Stimulated activated CD4-positive, alpha-beta T cell treated with anti-CD3 and anti-CD28 coated beads, Interleukin-1b, Interleukin-23, amount 100 ng/mL, for 24 hours (primary cell): ENCODE measurements around the gene SLC30A7.
A peak's percentile ranks its signal among the peaks of the same experiment; 100 is the strongest.

Experiments
- DNase-seq, 4 experiments: peaks; one replicate each; pipeline ENCODE4 v3.0.0-alpha.2; 2020; ENCODE audit warnings: low read depth in 4 of 4, low spot score in 1 of 4

SLC30A7 gene

DNA sequence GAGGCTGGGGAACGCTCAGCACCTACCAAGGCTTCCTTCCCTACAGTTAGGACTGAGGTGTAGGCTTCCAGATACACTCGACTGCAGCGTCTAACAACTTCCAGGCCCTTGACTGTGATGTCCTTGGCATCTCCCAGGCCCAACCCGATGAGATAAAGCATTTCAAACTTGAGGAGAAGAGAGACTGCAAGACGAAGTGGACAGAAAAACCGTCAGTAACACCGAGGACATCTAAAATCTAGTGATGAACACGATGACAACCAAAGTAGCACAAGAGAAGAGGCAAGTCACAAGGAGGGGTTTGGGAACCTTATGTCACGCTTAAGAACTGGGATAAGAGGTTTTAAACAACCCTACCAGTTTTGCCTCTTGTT lies 129.4 kb downstream of the SLC30A7 start:
- DNase-seq: peak in 1 of 4 experiments; percentile 9

DNA sequence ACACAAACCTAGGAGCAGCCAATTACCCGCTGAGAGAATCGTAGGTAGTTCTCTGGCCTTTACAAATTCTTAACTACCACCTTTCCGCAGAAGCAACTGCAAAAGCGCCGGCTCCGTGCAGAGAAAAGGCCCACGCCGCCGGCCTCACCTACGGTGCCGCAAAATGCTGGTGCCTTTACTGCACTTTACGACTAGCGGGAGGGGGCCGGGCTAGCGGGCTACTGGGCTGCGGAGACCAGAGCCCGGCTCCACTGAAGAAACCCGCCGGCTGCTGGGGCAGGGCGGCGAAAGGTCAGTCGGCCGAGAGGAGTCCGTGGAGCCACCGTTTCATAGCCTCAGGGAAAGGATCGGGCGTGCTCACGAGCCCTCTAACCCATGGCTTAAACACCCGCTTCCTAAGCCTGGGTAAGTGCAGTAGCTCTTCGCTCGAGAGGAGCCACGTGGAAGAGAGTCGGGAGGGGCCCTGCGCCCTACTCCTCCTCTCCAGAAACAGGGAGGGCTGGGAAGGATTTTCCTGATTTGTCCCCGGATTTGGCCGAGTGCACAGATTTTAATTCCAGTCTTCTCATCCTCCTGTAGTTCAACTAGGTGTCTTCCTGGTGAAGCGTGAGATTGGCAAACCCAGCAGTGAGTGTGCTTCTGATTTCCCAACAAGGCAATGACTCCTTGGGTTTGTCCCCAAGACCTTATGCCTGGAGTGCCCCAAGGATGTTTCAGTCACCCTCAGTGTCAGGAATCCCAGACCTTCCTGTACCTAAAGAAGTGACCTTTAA lies 130.0 kb downstream of the SLC30A7 start, which contains the start of gene DPH5:
DPH5 (minus strand) TSS at position 128 of the 773 bp plus-strand sequence. CDS start 341 bp downstream, outside the sequence.
- DNase-seq: peak; percentile 75 to 90 (median 83)

DNA sequence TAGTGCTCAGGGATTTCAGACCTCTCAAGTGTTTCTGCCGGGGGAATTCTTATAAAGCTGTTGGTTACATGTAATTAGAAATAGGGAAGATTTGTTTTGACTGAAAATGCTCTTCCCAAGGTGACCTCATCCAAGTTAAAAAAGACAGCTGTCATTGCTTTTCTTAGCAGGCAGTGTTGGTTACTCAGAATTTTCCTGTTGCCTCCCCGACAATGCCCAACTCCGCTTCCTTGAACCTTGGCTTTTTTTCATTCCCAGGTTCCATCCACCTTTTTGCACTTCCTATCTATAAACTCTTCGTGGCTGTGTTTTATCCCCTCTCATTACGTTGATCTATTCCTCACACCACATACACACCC lies 130.5 kb downstream of the SLC30A7 start:
- DNase-seq: no peak

DNA sequence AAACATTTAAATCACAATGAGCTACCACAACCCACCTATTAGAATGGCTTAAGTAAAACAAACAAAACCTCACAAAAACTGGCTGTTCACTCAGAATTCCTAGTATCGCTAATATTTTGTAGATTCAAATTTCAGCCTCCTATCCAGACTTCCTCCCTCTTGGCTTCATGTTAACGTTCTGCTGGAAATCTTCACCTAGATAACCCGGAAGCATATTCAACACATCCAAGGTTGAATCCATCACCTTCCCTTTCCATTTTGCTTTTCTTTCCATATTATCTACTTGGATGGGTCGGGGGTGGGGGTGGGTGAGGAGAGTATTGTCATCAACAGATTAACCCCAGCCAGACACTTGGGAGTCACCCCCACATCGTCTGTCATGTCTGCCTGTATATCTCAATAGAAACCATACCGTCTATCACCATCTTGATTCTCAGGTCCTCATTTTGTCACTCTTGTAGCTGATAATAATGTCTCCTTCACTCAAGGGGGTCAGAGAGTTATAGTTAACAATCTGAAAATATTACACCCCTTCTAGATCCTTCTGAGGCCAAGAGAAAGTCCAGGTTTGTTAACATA lies 131.4 kb downstream of the SLC30A7 start:
- DNase-seq: no peak

DNA sequence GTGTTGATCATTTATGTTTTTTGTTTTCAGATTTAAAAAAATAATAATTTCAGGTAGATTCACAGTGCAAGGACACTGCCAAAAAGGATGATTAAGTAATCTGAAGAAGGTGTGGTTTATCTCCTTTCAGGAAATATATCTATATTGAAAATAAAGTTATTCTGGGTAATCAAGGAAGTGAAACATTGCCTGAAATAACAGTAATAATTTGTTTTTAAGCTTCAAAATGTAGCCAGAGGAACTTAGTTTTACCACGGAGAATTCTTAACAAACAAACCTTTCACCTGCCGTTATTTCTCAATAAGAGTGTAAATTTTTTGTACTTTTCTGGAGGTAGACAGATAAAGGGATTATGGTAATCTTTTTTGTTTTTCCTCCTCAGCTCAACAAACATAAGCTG lies 132.6 kb downstream of the SLC30A7 start:
- no peak for DNase-seq

DNA sequence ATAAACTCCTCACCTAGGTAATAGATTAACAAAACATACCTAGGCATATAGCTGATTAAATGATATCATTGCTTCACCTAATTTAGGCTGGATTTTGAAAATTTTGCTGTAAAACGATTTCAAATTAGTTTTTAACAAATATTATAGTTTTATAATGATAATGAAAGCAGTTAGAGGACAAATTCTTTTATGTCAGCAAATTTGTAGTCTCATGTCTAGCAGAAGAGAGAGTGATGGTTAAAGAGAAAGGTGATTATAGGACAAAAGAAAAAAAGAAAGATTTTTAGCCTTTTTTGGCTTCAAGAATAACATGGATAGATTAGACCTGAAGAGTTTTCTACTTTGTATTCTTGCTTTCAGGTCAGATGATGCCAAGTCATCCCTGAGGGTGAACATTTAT lies 133.3 kb downstream of the SLC30A7 start:
- no peak for DNase-seq

DNA sequence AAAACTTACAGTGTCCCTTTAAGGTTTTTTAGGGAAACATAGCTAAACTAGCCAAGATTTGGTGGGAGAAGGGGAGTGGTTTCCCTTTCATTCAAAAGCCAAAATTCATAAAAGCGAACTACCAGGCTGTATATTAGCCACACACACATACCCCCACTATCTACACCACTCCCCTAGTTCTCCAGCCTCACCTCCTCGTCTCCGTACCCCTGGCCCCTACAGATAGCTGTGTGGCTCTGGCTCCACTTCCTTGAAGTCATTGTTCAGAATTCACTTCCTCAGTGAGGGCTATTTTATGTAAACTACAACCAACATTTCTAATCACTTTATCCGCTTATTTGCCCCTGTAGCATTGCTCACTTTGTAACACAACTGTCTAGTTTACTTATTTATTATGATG lies 135.0 kb downstream of the SLC30A7 start:
- DNase-seq: no peak
